GM12878 (cell line): ENCODE measurements around the gene ZNF132. TPM values are rescaled to one million over a fixed set of nuclear protein-coding genes. Genes with fewer than 3 reads are reported as not detected.
A peak's percentile ranks its signal among the peaks of the same experiment; 100 is the strongest.

Experiments used
- ATAC-seq: fragments of 200-7000 bp; cut with Tn5 transposase; 3 replicates; pipeline ENCODE4 v1.9.1; 2020; ENCODE audit warnings: mild to moderate bottlenecking, moderate library complexity
- BruUV-seq: library from RNA; stranded (reverse); fragments of 400-500 nt; replicated peaks from 2 replicates; lab custom pipeline; 2021; lab: Mats Ljungman, UMichigan
- CTCF ChIA-PET: fragments of 300-600 bp; sonication (Branson Sonifier 250); formaldehyde crosslinking; extraction: SDS; loops from one replicate; lab custom pipeline; 2021; ENCODE audit warnings: inconsistent platforms; lab: Yijun Ruan, JAX
- POLR2A ChIA-PET: fragments of 350-600 bp; formaldehyde crosslinking; extraction: SDS; loops from one replicate; lab custom pipeline; 2021; ENCODE audit warnings: inconsistent platforms; lab: Charles Lee
- RAD21 ChIA-PET: fragments of 300-600 bp; sonication (Branson Sonifier 250); formaldehyde crosslinking; loops from one replicate; lab custom pipeline; 2023; ENCODE audit warnings: antibody characterized with exemption; ENCODE audit not compliant: unreplicated experiment; lab: Charles Lee
- SMC1A ChIA-PET: fragments of 300-600 bp; sonication (Branson Sonifier 250); formaldehyde crosslinking; loops from one replicate; lab custom pipeline; 2023; ENCODE audit not compliant: unreplicated experiment, uncharacterized antibody; lab: Charles Lee
- DNase-seq: peaks from one replicate; pipeline ENCODE4 v3.0.0-alpha.2; 2011; ENCODE audit warnings: low read depth, low spot score
- FAIRE-seq: peaks from 3 replicates; lab custom pipeline; 2011; peaks lifted over from hg19 to GRCh38; lab: Jason Lieb, UNC
- H2AFZ ChIP-seq: 2 replicates; pipeline ENCODE4 v1.6.0; 2011; ENCODE audit warnings: low read depth, low read length, control low read depth; ENCODE audit not compliant: control insufficient read depth
- H3K27ac ChIP-seq: 2 replicates; pipeline ENCODE4 v1.5.1; 2011; ENCODE audit warnings: control low read depth; ENCODE audit not compliant: control insufficient read depth, insufficient read depth
- H3K27me3 ChIP-seq, 2 experiments: replicated peaks in 1 of 2; 2 replicates each; pipeline versions ENCODE4 v1.6.0 to v1.6.1; 2011; ENCODE audit warnings: low read length in 1 of 2; ENCODE audit not compliant: control insufficient read depth in 2 of 2, insufficient read depth in 2 of 2
- H3K36me3 ChIP-seq, 2 experiments: 2 replicates each; pipeline ENCODE4 v1.5.1; 2011; ENCODE audit warnings: low read length in 1 of 2; ENCODE audit not compliant: control insufficient read depth in 2 of 2, insufficient read depth in 2 of 2
- H3K4me1 ChIP-seq: 2 replicates; pipeline ENCODE4 v1.6.1; 2011; ENCODE audit warnings: mild to moderate bottlenecking, low read length, moderate library complexity, mixed read lengths; ENCODE audit not compliant: control insufficient read depth, insufficient read depth
- H3K4me2 ChIP-seq: 2 replicates; pipeline ENCODE4 v1.6.0; 2011; ENCODE audit warnings: control low read depth; ENCODE audit not compliant: control insufficient read depth, insufficient read depth
- H3K4me3 ChIP-seq: fragments of 200-600 bp; sonication (generic); 2 replicates; pipeline ENCODE4 v1.5.1; 2016
- H3K79me2 ChIP-seq: 2 replicates; pipeline ENCODE4 v1.6.0; 2011; ENCODE audit warnings: low read length; ENCODE audit not compliant: control insufficient read depth, insufficient read depth
- H3K9ac ChIP-seq: 2 replicates; pipeline ENCODE4 v1.8.0; 2011; ENCODE audit warnings: low read length, control low read depth, mixed read lengths; ENCODE audit not compliant: control insufficient read depth, insufficient read depth
- H3K9me3 ChIP-seq: replicated peaks from 3 replicates; pipeline ENCODE4 v1.5.1; 2011; ENCODE audit warnings: mild to moderate bottlenecking, low read length; ENCODE audit not compliant: control insufficient read depth, insufficient read depth
- H4K20me1 ChIP-seq: 2 replicates; pipeline ENCODE4 v1.6.0; 2011; ENCODE audit not compliant: control insufficient read depth, insufficient read depth
- ATF7 ChIP-seq: fragments of 450-650 bp; IDR thresholded peaks from 2 replicates; pipeline ENCODE4 v1.6.1; 2016; ENCODE audit warnings: low read depth, mild to moderate bottlenecking
- EGR1 ChIP-seq, 2 experiments: IDR thresholded peaks; 1 replicate in 1 of 2; 2 replicates in 1 of 2; pipeline ENCODE4 v1.6.1; 2011 to 2012; ENCODE audit warnings: low read depth in 2 of 2, low read length in 2 of 2, borderline replicate concordance in 1 of 2, mild to moderate bottlenecking in 1 of 2, moderate library complexity in 1 of 2
- FOXK2 ChIP-seq: fragments of 450-650 bp; IDR thresholded peaks from 2 replicates; pipeline ENCODE4 v1.6.1; 2017; ENCODE audit warnings: mild to moderate bottlenecking, moderate library complexity
- FOXM1 ChIP-seq: IDR thresholded peaks from 2 replicates; pipeline ENCODE4 v1.6.1; 2012; ENCODE audit warnings: low read depth, mild to moderate bottlenecking, inconsistent platforms, low read length, moderate library complexity
- HDAC2 ChIP-seq: fragments of 200-600 bp; sonication (generic); IDR thresholded peaks from 2 replicates; pipeline ENCODE4 v1.6.1; 2017
- IRF3 ChIP-seq: fragments of 450-650 bp; IDR thresholded peaks from 2 replicates; pipeline ENCODE4 v1.6.1; 2014; ENCODE audit warnings: mild to moderate bottlenecking
- JUNB ChIP-seq: IDR thresholded peaks from 2 replicates; pipeline ENCODE4 v1.6.1; 2016; ENCODE audit warnings: antibody characterized with exemption, mild to moderate bottlenecking
- MEF2B ChIP-seq: fragments of 450-650 bp; IDR thresholded peaks from 2 replicates; pipeline ENCODE4 v1.6.1; 2018; ENCODE audit warnings: mild to moderate bottlenecking, moderate library complexity; ENCODE audit not compliant: partially characterized antibody, poor library complexity, severe bottlenecking
- RB1 ChIP-seq: fragments of 450-650 bp; formaldehyde crosslinking; IDR thresholded peaks from 2 replicates; pipeline ENCODE4 v1.6.1; 2017; ENCODE audit warnings: mild to moderate bottlenecking, borderline replicate concordance
- RELB ChIP-seq: fragments of 450-650 bp; IDR thresholded peaks from 2 replicates; pipeline ENCODE4 v1.6.1; 2017; ENCODE audit warnings: low read depth, mild to moderate bottlenecking, moderate library complexity
- SIX5 ChIP-seq: IDR thresholded peaks from 2 replicates; pipeline ENCODE4 v1.6.1; 2011; ENCODE audit warnings: mild to moderate bottlenecking, low read depth, low read length, moderate library complexity; ENCODE audit not compliant: severe bottlenecking
- SMAD5 ChIP-seq: IDR thresholded peaks from 2 replicates; pipeline ENCODE4 v1.6.1; 2016; ENCODE audit warnings: antibody characterized with exemption, low read depth
- SMC3 ChIP-seq: IDR thresholded peaks from 2 replicates; pipeline ENCODE4 v1.6.1; 2011; ENCODE audit warnings: low read length, improper control_type of control experiment, borderline replicate concordance
- YY1 ChIP-seq: IDR thresholded peaks from 2 replicates; pipeline ENCODE4 v1.6.1; 2011; ENCODE audit warnings: low read depth, mild to moderate bottlenecking, low read length
- ZNF207 ChIP-seq: fragments of 450-650 bp; IDR thresholded peaks from 2 replicates; pipeline ENCODE4 v1.6.1; 2014; ENCODE audit warnings: antibody characterized with exemption, mild to moderate bottlenecking, borderline replicate concordance
- ZNF592 ChIP-seq: fragments of 450-650 bp; IDR thresholded peaks from 2 replicates; pipeline ENCODE4 v1.6.1; 2017; ENCODE audit warnings: mild to moderate bottlenecking, moderate library complexity
- ZSCAN29 ChIP-seq: fragments of 450-650 bp; IDR thresholded peaks from 2 replicates; pipeline ENCODE4 v1.6.1; 2017; ENCODE audit warnings: mild to moderate bottlenecking, moderate library complexity
- WGBS: methylation state at CpG from one replicate; pipeline ENCODE4 v1.1.6; 2016; ENCODE audit warnings: low lambda C conversion rate; ENCODE audit not compliant: insufficient replicate concordance, insufficient coverage; ENCODE audit errors: missing lambda C conversion rate; 5-methylcytosine and 5-hydroxymethylcytosine counted together
- in situ Hi-C: fragments of 300-500 bp; cut with MboI; formaldehyde crosslinking; loops from 9 replicates; pipeline ENCODE4 v1.14.3; 2018; ENCODE audit warnings: mixed read lengths
- intact Hi-C: fragments of 100-400 bp; cut with micrococcal nuclease; formaldehyde crosslinking; loops from one replicate; pipeline ENCODE4 v1.14.2; 2022; ENCODE audit not compliant: unreplicated experiment
- polyA plus RNA-seq, 11 experiments: library from polyadenylated mRNA; depleted of rRNA in 4 of 11; unstranded in 6 of 11; stranded (reverse) in 5 of 11; fragments of >200 nt; fragmentation: Nextera tagmentation in 4 of 11; fragmentation: Illumina TruSeq in 1 of 11; extraction: Ambion mirVana in 4 of 11; extraction: Trizol in 1 of 11; gene quantifications; 1 replicate in 1 of 11; 2 replicates in 10 of 11; pipeline versions ENCODE4 v1.2.1 to v1.2.3, GENCODE V29; 2011 to 2016; ENCODE audit warnings: inconsistent platforms in 2 of 11, missing spikeins in 2 of 11, low read depth in 1 of 11
- total RNA-seq, 4 experiments: library from RNA; depleted of rRNA in 3 of 4; stranded (reverse); fragments of >200 nt in 3 of 4; fragmentation: Illumina TruSeq in 1 of 4; extraction: Trizol in 1 of 4; gene quantifications; 2 replicates each; pipeline versions ENCODE4 v1.2.1 to v1.2.3, GENCODE V29; 2013 to 2021

Gene ZNF132
- total and polyA plus RNA-seq, 10 of the 15 experiments (the other 5 are each of a cell fraction or from before 2014, with no cell fraction given): 0.56 to 4.0 (median 2.3) TPM

- in situ Hi-C loops: no loop called here
- ChIA-PET POLR2A (interaction anchor here (1.5 kb wide), 1 partner anchor 102 kb away, joined by 4 read pairs; no protein-coding TSS in a partner anchor), CTCF (interaction anchor here (0.6 kb wide), 1 partner anchor 56 kb away, joined by 3 read pairs; no protein-coding TSS in a partner anchor), RAD21 (interaction anchor here (1.0 kb wide), 2 partner anchors 22 to 25 kb away, joined by 3 read pairs; partner anchors contain the start of gene ZNF584), SMC1A (interaction anchor here (1.5 kb wide), 1 partner anchor 23 kb away, joined by 3 read pairs; no protein-coding TSS in a partner anchor)
- peak; percentile 90 for ATAC-seq
- peak; percentile 93 for FAIRE-seq
- 1% methylated on average over 58 of the region's 64 CpGs for WGBS
- peak within 1 kb of the TSS; percentile 88 for H3K4me2 ChIP-seq
- peak within 1 kb of the TSS; percentile 97 for H3K4me3 ChIP-seq
- intact Hi-C loops: no loop called here
- H4K20me1 ChIP-seq: no peaks in the 10 kb centered on the region
- DNase-seq: peak; percentile 96
- H2AFZ ChIP-seq: peak within 1 kb of the TSS; percentile 68
- H3K9me3 ChIP-seq: no peaks in the 10 kb centered on the region
- no peaks in the 10 kb centered on the region for H3K27me3 ChIP-seq
- H3K9ac ChIP-seq: peak within 1 kb of the TSS; percentile 96
- peak within 1 kb of the TSS; percentile 97 for H3K27ac ChIP-seq
- TSS peak; percentile 97 for BruUV-seq
- peaks cover 15% of the 10 kb centered on the region for H3K4me1 ChIP-seq
- H3K36me3 ChIP-seq: peaks cover 0 to 14% of the 10 kb centered on the region in 2 experiments
- H3K79me2 ChIP-seq: peaks cover 44% of the 10 kb centered on the region
- no peak for TF ChIP-seq ATF7
- TF ChIP-seq FOXM1: no peak; the same call in 1 of the 2 replicates
- no peak; the same call in 1 of the 2 replicates for TF ChIP-seq RELB
- peak; percentile 64; the same call in 1 of the 2 replicates for TF ChIP-seq YY1
- TF ChIP-seq FOXK2: no peak
- TF ChIP-seq ZNF207: no peak
- TF ChIP-seq ZSCAN29: peak; percentile 61; the same call in 1 of the 2 replicates
- TF ChIP-seq SIX5: peak; percentile 59
- TF ChIP-seq EGR1 (IDR thresholded peaks at IDR 0.05; ENCODE audit: borderline replicate concordance in 1 of 2, low read depth in 2 of 2, low read length in 2 of 2): no peak
- no peak for TF ChIP-seq RB1
- no peak for TF ChIP-seq MEF2B
- peak; percentile 69; the same call in 1 of the 2 replicates for TF ChIP-seq IRF3
- no peak for TF ChIP-seq HDAC2
- TF ChIP-seq ZNF592: no peak
- TF ChIP-seq JUNB: no peak
- TF ChIP-seq SMAD5: peak; percentile 96
- no peak for TF ChIP-seq SMC3
These were observed 53.2 kb downstream of the ZNF132 start, which contains the start of gene RPS5 for GRCh38 chr19:58386576-58387337. Gene RPS5 (plus strand): TSS chr19:58387269. CDS start chr19:58388138, 869 bp downstream.
